HG03175 (cell line): Measurements from ENCODE around the gene MRPL40.

ENCODE experiments used
- ATAC-seq: cut with Tn5 transposase; IDR thresholded peaks from one replicate; pipeline ENCODE4 v1.9.1; 2021; ENCODE audit warnings: mild to moderate bottlenecking, moderate library complexity; ENCODE audit not compliant: unreplicated experiment

The MRPL40 gene

DNA sequence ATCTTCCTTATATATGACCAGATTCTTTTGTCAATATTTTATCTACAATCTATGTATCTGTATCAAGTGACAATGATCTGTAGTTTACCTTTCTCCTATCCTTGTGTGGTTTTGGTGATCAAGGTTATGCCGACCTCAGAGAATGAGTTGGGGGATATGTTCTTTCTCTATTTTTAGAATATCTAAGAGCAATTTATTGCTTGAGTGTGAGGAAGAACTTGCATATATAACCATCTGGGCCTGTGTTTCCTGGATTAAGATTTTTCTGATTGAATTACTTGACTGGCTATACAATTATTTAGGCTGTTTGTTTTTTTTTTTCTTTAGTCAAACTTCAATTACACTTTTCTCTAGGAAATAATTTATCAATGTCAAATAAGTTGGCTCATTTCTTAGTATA lies 29.2 kb downstream of the MRPL40 start:
- no peak for ATAC-seq

DNA sequence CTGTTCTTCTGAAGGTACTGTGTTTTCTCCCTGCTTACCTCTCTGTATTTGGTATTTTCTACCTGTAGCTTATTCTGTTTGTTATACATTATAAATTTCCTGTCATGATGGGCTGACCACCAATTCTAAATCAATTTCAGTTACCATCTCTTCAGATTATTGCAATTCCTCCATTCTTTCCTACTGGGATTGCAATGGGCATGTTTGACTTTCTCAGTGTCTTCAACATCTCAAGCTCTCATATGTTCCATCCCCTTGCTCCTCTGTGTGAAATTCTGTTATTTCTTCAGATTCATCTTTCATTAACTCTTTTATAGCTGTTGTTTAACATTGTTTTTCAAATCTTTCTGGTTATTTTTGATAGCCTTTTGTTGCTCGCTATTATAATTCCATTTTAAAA lies 30.7 kb downstream of the MRPL40 start:
- no peak for ATAC-seq

DNA sequence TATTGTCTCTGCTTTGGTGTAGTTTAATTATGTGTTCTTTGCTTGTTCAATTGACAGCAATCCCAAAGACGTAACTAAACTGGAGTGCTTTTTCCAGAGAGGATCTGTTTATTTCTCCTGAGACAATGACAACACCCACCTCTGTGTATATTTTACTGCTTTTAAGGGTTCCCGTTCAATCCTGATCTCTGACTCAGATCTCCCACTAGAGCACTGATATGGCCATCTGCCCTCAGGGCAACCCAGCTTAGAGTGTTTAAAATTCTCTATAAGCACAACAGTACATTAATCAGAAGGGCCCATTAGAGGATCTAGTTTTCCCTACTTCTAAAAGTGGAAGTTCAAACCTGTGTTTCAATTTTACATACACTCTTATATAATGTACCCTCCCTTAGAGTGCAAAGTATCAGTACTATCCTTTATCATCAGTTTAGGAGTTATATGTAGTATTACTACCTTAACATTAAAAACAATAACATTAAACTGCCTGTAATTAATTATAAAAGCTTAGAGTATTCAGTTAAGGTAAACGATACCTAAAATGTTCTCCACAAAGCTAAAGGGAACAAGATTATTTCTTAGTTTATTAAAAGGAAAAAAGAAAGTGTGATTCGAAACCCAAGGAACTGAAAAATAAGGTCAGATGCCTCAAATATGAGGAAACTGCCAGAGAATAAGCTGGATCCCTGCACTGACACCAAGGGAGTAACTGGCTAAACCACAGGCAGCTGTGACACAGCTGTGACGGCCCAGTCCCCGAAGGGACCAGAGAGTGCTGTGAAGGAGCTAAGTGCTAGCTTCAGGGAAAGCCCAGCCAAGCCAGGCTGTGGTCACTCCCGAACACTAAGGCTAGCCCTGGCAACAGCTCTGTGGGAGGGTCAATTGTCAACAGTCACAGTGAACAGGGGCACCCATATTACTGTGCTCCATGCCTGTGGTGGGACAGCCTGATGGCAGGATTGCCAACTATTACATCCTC lies 31.4 kb downstream of the MRPL40 start:
- no peak for ATAC-seq

DNA sequence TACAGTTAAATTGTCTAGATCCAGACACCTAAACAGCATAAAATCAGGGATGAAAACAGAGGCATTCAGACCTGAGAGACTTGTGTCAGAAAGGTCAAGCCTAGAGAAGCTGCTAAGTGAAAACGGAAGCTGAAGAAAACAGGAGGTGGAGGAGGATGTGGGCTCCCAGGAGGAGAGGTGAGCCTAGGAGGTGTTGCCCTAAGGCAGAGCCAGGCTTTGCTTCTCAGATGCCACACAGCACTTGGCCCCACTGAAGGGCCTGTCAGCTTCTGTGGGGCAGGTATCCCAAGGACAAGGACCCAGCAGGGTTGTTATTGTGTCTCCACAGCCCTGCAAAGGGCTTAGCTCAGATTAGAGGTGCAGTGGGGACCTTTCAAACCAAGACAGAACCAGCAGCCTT lies 32.2 kb downstream of the MRPL40 start:
- ATAC-seq, result no peak

DNA sequence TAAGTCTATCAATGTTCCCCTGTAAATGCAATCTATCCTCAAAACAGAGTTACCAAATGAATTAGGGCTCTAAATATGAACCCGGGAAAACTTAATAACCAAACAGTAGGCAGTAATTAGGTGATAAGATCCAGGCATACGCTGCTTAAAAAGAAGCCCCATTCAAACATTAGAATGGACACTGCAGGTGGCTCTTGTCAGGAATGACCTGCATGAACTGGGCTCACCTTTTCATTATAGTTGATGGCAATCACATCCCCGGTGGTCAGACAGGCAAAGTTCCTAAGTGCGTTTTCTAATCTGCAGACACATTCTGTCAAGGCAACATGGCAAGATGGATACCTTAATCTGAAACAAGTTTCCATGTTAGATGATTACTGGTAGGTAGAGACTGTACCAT lies 32.6 kb downstream of the MRPL40 start:
- no peak for ATAC-seq

DNA sequence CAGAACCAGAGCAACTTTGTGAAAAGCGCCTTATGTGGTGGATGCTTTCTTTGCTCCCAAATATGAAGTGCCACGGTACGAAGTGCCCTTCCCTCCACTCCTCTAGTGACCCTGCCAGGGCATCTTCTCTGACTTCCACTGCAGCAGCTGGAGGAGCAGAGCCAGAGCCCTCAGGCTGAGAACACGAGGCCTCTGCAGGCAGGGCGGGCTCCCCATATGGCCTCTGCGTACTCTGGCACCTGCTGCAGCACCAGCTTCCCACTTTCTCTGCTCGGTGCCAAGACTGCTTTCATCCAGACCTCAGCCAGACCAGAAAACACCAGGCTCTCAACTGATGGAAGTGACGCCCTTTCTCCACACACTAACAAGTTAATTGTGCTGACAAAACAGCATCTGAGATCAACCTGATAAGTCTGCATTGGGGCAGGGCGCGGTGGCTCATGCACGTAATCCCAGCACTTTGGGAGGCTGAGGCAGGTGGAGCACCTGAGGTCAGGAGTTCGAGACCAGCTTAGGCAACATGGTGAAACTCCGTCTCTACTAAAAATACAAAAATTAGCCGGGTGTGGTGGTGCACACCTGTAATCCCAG lies 33.9 kb downstream of the MRPL40 start:
- no peak for ATAC-seq

DNA sequence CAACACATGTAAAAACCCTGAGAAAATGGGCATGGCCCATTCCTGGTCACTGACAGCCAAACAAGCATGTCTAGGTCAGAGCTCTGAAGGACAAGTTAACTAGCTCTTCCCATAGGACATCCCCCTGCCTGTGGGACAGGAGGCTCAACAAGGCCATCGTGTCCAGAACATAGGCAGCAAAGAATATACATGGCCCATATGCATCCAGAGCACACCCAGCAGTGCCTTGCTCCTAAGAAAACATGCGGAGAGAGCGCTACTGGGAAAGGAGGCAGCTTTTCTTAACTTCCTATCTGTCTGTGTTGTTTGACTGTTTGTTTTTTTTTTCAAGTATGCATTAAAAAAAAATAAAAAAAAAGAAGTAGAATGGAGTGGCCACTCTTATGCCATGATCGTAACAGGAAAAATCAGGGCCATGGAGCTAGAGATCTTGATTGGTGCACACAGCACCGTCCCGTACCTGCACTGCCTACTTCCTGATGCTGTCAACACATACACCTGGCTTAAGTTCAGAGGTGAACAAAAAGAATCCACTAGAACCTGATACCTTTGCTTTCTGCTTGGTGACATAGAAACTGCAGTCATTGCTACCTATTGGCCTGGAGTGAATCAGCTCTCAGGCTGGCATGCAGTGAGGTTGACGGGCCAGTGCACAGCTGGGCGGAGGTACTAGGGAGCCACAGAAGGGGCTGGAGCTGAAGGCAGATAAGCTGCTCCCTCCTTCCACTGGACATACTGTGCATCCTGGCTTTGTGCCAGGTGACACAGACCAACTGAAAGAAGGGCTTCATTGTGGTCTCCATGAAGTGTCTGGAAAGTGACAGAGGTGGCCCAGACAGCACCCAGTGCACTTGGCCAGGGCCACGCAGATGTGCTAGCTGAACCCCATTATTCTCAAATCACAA lies 34.8 kb downstream of the MRPL40 start:
- no peak for ATAC-seq

DNA sequence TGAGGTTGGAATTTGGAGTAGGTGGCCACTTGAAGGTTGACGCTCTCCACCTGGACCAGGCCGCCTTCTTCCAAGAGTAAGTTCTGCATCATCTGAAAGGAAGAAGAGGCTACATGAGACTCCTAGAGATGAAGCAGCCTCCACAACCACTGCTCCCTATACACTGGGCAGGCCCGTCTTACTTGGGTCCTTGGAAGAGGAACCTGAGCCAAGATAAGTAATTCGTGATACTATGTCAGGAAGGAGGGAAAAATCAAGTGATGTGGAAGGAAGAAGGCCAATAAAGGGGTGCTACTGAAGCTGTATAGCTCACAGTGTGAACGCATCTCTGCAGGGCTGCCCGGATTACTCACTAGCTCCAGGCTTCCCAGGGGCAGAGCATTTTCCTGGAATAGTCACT lies 35.6 kb downstream of the MRPL40 start:
- ATAC-seq, result no peak

DNA sequence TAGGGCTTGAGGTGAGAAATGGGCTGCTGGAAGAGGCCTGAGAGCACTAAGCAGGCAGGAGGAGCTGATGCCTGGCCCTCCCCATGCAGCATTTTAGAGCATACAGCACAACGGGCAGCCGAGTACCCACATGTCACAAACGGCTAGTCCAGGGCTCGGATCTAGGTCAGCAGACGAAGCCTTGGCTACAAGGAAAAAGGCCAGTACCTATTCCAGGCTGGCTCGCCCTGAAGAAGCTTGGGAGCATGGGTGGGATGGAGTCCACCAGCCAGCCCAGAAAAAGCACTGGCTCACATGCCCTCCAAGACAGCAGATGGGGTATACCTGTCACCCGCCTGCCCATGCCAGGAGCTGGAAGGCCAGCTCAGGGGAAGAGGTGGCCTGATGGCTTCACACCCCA lies 37.1 kb downstream of the MRPL40 start:
- no peak for ATAC-seq

DNA sequence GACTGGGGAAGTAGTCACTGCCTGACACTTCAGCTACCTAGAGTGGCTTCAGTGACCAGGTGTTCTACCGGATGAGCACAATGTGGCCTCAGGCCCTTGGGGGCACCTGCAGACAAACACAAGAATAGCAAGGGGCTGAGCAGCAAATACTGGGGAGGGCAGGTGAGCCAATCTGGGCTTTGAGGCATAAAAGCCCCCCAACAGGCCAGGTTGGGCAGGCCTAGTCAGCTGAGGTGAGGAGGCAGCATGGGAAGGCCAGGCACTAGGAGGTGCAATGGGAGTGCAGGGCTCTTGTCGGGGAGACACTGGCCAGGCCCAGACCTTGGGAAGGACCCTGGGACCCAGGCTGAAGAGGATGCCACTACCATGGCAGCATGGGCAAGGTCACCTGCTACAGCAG lies 37.7 kb downstream of the MRPL40 start:
- no peak for ATAC-seq

DNA sequence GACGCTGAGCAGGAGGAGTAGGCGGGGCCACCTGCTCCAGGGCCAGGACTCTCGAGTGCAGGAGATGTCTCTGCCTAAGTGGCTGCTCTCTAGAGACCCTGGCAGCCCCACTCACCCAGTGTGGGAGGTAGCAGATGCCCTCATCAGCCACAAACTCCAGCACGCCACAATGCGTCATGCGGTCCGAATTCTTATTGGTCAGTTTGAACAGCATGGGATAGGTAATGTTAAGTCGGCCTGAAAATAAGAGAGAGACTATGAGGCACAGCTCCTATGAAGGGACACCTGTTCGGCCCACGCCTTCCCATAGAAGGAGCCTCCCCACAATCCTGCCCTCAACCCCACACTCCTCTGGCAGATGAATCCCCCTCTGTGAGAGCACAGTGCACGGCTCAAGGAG lies 39.2 kb downstream of the MRPL40 start:
- ATAC-seq, result no peak

DNA sequence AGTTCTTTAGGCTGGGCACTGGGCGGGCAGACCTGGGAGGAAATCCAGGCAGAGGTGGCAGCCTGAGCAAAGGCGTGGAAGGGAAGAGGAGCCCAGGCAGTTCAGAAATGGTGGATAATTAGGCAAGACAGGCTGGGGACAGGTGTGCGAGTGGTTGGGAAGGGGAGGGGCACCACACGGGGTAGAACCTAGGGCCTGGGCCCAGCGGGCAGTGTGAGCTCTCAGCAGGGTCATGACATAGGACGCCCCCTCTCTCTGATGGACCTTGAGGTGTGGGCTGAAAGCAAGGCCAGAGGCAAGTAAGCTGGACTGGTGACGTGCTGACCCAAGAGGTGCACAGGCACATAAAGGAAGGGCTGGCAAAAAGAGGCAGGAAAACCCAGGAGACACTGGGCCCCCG lies 39.9 kb downstream of the MRPL40 start:
- no peak for ATAC-seq

DNA sequence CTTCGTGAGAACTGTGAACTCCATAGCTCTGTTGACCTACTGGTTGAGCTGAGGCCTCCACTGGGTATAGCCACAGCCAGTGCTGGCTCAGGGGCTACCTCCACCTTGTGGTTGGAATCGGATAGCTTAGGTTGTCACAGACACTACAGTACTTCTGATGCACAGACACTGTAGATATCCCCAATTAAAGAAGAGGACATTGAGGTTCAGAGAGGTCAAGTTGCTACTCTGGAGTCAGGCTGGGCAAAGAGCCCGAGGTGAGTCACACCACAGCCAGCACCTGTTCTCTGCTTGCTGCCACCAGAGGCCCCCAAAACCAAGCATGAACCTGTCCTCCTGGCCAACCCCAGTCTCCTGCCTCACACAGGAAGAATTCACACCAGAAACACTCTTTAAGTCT lies 41.2 kb downstream of the MRPL40 start:
- no peak for ATAC-seq

DNA sequence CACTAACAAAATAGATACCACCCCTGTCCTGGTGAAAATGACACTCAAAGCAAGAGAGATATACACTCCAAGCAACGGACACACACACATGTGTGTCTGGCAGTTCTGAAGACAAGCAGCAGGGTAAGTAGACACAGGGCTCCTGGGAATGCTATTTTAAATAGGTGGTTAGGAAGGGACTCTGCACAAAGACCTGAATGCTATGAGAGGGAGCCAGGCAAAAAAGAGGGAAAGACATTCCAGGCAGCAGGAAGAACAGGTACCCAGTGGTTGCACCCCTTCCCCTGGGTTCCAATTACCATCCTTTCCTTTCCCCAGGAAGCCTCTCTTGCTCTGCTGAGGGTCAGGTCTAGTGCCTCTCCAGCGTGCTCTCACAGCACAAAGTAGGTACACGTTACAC lies 43.7 kb downstream of the MRPL40 start:
- no peak for ATAC-seq

DNA sequence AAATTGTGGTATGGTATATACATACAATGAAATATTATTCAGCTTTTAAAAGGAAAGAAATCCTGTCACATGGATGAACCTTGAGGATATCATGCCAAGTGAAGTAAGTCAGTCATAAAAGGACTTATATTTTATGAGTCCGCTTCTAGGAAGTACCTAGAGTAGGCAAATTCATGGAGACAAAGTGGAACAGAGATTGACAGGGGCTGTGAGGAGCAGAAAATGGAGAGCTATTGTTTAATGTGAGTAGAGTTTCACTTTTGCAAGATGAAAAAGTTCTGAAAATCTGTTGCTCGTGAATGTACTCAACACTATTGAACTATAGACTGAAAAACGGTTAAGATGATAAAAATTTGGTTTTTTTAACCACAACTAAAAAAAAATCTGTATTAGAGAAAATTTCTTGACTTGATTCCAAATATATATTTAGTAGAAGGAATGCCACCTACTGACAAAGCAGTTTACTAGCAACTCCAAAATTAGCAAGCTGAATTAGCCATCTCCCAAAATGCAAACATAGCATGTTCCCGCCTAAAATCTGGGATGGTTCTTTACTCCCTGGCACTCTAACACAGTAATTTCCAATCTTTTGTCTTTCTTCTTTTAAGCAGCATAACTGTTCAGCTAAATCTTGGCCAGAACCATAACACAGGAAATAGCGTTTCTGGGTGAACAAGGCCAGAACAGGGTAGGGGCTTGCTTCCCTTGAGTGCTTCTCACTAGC lies 45.1 kb downstream of the MRPL40 start:
- ATAC-seq, result no peak

DNA sequence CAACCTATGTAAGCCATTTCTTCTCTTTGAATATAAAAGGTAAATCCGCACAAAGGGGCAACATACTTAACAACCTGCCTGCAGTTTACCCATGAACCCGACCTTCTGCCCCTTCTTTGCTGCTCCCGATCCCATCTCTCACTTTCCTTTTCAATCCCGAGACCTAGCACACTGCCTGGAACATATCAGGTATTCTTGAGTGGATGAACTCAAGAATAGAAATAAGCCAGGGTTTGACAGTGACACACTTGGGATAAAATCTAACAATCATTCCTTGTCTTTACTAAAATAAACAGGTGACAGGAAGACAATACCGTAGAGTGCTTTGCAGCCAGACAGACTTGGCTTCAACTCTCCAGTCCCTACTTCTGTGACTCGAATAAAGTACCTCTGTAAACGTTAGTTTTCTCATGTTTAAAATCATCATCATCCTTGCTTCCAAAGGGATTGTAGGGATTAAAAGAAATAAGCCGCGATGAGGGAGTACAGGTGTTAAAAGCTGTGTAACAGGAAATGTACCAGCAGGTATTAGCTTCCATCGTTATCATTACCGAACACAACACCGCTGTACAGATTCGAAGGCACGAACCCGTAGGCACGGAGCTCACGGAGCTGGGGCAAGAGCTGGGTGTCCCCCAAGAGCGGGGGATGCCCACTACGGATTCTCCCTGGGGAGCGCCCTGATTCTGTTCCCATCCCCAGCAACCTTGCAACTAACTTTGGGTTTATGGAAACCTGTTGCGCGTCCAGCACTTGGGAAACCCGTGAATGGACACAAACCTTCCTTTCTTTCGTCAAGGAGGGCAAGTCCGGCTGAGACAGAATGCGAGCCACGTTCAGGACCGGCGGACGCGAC lies 45.9 kb downstream of the MRPL40 start:
- no peak for ATAC-seq

DNA sequence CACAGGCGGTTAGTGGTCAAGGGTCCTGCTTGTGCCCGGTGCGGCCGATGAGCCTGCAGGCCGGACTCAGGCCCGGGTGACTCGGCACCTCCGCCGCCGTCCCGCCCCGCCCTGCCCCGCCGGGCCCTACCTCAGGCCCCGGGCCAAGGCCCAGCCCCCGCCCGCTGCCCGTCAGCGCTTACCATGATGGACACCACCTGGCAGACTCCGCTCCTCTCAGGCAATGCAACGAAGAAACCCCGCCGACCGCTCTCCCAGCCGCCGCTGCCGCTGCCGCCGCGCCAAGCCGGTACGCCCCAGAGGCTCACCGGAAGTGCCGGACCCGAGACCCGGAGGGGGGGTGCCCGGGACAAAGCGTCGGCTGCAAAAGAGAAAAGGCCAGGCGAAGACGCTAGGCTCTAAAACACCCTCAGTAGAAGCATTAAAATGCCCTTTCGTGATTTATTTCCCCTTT lies 46.6 kb downstream of the MRPL40 start, which contains the start of gene UFD1:
TSS of gene UFD1 (minus strand) at position 293 of the 454 bp plus-strand sequence. CDS start at position 185, 108 bp downstream.
- ATAC-seq, result peak; percentile 41

DNA sequence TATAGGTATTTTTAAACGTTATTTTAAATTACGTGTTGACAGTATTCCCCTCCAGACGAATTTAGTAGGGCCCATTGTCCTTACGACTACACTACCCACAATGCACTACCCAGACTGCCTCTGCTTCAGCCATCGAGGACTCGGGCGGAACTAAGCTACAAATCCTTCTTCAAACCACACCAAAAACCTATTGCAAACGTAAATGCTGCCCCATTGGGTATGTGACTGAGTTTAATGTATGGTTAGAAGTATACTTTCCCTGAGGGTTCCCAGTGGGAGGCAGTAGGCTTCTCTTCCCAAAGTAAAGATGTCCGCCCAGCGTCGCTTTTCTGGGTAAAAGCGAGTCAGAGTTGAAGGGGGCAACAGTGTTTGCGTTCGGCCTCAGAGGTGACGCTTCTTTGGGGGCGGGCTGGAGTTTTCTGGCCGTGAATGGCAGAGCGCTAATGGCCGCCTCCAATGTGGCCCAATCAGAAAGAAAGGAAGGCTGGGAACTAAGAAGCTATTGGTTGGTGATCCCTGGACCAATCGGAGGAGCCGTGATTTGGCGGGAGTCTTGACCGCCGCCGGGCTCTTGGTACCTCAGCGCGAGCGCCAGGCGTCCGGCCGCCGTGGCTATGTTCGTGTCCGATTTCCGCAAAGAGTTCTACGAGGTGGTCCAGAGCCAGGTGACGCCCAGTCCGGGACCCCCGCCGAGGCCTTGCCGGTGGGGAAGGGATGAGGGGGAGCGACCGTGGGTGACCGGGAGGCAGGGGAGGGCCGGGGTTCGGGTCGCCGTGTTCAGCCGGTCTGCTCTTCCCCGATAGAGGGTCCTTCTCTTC lies 47.2 kb downstream of the MRPL40 start, which contains the start of gene CDC45:
TSS of gene CDC45 (plus strand) at position 566 of the 818 bp plus-strand sequence. CDS start at position 615, 49 bp downstream.
- ATAC-seq, result peak; percentile 88

DNA sequence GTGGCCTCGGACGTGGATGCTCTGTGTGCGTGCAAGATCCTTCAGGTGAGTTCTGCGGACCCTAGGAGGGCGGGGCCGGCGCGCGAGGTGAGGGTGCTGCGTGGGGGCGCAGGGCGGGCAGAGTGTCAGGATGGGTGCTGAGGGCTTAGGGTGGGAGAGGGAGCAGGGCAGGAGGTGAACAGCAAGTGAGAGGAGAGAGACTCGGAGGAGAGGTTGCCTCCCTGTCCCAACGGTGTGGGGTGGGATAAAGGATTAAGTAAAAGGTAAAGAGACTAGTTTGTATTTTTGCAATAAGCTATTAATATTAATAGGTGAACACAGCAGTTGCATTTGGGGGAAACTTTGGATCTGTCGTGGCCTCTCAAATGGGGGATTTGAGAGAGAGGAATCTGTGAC lies 47.8 kb downstream of the MRPL40 start:
- no peak for ATAC-seq
